ENCODE results near the gene SLC17A5.

- TF ChIP-seq CTCF (conservative IDR thresholded peaks at IDR 0.05; ENCODE audit: low read length) (no peak), EZH2phosphoT487 (IDR thresholded peaks at IDR 0.05; ENCODE audit: borderline replicate concordance, low read depth, low read length) (no peak)
Observed at GRCh38 chr6:73666393-73666792, 12.6 kb upstream of the SLC17A5 start.
